GM12801 (cell line): ENCODE measurements around the gene MRPL58.

Experiments
- CTCF ChIP-seq: IDR thresholded peaks from one replicate; pipeline ENCODE4 v1.5.1; 2011; ENCODE audit warnings: control low read depth; ENCODE audit not compliant: insufficient read length; ENCODE audit errors: extremely low read depth

MRPL58 gene

GRCh38 chr17:75012096-75012345 lies 449 bp upstream of the MRPL58 start:
- TF ChIP-seq CTCF = no peak

- no peak for TF ChIP-seq CTCF
These were observed 656 bp downstream of the MRPL58 start for GRCh38 chr17:75013092-75013559.

GRCh38 chr17:75019146-75019545 lies 6.7 kb downstream of the MRPL58 start:
- TF ChIP-seq CTCF = no peak

- TF ChIP-seq CTCF = no peak
These were observed 7.2 kb downstream of the MRPL58 start for GRCh38 chr17:75019710-75020109.

- TF ChIP-seq CTCF = no peak
These were observed 8.1 kb downstream of the MRPL58 start for GRCh38 chr17:75020331-75021110.

- no peak for TF ChIP-seq CTCF
These were observed 12.4 kb downstream of the MRPL58 start for GRCh38 chr17:75024686-75025397.

GRCh38 chr17:75030161-75030560 lies 17.7 kb downstream of the MRPL58 start:
- TF ChIP-seq CTCF = no peak
